GM10266 (cell line): Measurements from ENCODE around the gene EFCAB9.

ENCODE experiments used
- DNase-seq: peaks from one replicate; pipeline ENCODE4 v3.0.0; 2012; ENCODE audit errors: extremely low spot score
- CTCF ChIP-seq: IDR thresholded peaks from 2 replicates; pipeline ENCODE4 v1.5.1; 2012; ENCODE audit warnings: mild to moderate bottlenecking, low read depth; ENCODE audit not compliant: control insufficient read depth, insufficient read depth; ENCODE audit errors: missing control alignments

Gene EFCAB9

GRCh38 chr5:172245046-172245445 lies 51.1 kb downstream of the EFCAB9 start:
- no peak for DNase-seq
- no peak for TF ChIP-seq CTCF

GRCh38 chr5:172245703-172246125 lies 51.7 kb downstream of the EFCAB9 start:
- no peak for DNase-seq
- TF ChIP-seq CTCF, result no peak

GRCh38 chr5:172248637-172249036 lies 54.7 kb downstream of the EFCAB9 start:
- TF ChIP-seq CTCF, result no peak

GRCh38 chr5:172251419-172251818 lies 57.4 kb downstream of the EFCAB9 start:
- no peak for DNase-seq

More at GRCh38 chr5:172248637-172249036, 54.7 kb downstream of the EFCAB9 start:
- DNase-seq, result no peak

GRCh38 chr5:172252501-172252900 lies 58.5 kb downstream of the EFCAB9 start:
- TF ChIP-seq CTCF, result no peak
- DNase-seq, result no peak

More at GRCh38 chr5:172251419-172251818, 57.4 kb downstream of the EFCAB9 start:
- no peak for TF ChIP-seq CTCF
